HG03139 (cell line): Measurements from ENCODE around the gene ZNF439.
"Not testable (repeated sequence)": the region's sequence is repeated elsewhere in the genome, so short reads cannot be mapped to it uniquely, and the experiment has no call there.

Source experiments
- ATAC-seq: cut with Tn5 transposase; IDR thresholded peaks from one replicate; pipeline ENCODE4 v1.9.1; 2021; ENCODE audit not compliant: unreplicated experiment

Gene ZNF439

GRCh38 chr19:11867766-11868165 lies 19.2 kb downstream of the ZNF439 start:
- not testable (repeated sequence) for ATAC-seq

DNA sequence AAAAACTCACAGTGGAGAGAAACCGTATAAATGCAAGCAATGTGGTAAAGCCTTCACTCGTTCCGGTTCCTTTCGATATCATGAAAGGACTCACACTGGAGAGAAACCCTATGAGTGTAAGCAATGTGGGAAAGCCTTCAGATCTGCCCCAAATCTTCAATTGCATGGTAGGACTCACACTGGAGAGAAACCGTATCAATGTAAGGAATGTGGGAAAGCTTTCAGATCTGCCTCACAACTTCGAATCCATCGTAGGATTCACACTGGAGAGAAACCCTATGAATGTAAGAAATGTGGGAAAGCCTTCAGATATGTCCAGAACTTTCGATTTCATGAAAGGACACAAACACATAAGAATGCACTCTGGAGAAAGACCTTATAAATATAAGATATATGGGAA lies 19.7 kb downstream of the ZNF439 start:
- no peak for ATAC-seq

- no peak for ATAC-seq
Observed at GRCh38 chr19:11872624-11873023, 24.1 kb downstream of the ZNF439 start.

DNA sequence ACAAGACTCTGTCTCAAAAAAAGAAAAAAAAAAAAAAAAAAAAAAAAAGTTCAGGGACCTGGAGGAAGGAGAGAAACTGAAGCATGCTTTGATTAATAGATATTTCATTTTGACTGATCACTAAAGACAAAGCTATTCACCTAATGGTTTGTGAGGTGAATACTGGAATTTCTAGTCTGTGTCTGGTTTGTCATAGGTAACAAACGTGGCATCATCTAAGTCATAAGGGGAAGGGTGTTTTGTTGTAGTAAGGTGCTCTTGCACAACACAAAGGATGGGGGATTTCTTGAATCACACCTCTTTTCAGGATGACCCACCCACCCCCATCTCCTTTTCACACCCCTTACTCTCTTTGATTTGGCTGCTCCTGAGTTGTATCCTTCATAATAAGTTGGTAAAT lies 25.2 kb downstream of the ZNF439 start:
- ATAC-seq, result no peak

DNA sequence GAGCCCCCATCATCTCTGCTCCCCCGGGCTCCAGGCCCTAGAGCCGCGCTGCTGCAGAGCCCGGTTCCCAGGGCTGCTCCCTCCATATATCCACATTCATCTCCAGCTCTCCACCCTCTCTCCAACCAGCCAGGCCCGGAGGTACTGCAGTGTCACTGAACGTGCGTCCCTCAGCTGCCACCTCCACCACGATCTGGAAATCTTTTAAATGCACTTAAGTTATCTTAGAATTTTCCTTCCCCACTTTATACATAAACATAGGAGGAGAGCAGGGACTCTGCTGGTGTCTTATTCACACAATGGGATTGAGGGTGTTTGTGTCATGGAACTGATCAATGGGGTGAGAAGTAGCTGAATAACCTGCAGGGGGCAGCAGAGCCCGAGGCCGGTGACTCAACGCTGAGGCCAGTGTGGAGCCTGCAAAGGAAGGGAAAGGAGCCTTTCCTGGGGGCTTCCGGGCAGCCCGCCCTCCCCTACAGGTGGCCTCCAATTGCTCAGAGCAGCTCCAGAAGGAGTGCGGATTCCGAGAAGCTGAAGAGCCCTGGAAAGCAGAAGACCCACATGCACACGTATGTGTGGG lies 31.3 kb downstream of the ZNF439 start:
- ATAC-seq, result not testable (repeated sequence)

GRCh38 chr19:11880598-11880997 lies 32.1 kb downstream of the ZNF439 start:
- no peak for ATAC-seq

DNA sequence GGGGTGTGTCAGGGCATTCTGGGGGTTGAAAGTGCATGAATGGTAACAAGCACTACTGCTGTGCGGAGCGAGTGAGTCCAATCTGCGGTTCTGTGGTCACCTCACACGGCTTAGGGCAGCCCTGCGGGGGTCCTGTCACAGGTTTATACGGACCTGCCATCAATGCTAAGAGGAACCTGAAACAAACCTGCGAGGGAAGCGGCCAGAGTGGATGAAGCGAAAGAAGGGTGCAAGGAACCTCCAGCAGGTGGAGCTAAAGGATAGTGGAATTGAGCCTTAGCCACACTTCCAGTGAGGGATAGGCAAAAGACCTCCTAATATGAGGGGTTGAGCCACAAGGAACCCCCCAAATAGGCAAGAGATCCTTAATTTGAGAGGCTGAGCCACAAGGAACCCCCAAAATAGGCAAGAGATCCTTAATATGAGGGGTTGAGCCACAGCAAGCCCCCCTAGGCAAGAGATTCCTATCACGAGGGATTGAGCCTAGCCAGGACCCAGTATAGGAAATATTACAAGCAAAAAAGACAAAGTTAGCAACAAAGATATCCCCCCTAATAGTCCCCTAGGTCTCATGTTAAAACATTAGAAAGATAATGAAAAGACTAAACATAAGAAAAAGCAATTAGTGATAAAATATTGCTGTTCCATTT lies 32.8 kb downstream of the ZNF439 start:
- ATAC-seq, result no peak

- no peak for ATAC-seq
Observed at GRCh38 chr19:11882606-11883005, 34.1 kb downstream of the ZNF439 start.

- ATAC-seq, result no peak
Observed at GRCh38 chr19:11887234-11887610, 38.7 kb downstream of the ZNF439 start.

DNA sequence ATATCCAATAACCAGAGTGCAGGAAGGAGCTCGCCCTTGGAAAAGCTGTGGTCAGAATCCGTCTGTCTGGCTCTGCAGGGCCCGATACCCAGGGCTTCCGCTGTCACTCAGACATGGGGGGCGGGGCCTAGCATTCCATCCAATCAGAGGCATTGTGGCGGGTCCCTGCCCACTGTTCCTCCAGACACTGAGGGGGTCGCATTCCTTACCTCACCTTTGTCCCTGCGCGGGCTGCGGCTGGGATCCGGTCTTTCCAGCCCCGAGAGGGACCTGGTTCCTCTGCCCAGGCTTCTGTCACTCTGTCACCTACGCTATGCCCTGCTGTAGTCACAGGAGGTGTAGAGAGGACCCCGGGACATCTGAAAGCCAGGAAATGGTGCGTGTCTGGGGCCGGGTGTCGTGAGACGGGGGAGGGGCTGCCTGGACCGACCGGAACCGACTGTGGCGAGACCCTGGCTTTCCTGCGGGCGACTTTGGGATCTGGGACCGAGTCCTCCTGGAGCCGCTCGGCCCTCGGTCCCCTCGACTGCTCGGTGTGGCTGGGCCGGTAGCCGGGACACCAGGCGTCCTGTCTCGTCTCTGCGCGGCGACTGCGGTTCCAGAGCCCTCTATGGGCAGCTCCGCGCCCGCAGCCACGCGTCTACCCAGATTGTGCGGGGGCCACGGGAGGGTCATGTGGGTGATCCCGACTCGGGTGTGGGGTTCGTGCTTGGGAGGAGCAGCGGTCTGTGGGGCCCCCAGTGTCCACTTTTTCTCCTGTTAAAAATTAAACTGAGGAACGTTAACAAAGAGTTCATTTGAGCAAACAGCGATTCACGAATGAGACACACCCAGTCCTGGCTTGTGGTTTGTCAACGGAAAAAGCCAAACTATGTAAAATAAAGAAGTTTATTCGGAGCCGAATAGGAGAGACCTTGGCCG lies 39.3 kb downstream of the ZNF439 start, which contains the start of gene ZNF69:
TSS of gene ZNF69 (plus strand) at position 172 of the 921 bp plus-strand sequence. CDS start at position 314, 142 bp downstream.
- ATAC-seq, result no peak

DNA sequence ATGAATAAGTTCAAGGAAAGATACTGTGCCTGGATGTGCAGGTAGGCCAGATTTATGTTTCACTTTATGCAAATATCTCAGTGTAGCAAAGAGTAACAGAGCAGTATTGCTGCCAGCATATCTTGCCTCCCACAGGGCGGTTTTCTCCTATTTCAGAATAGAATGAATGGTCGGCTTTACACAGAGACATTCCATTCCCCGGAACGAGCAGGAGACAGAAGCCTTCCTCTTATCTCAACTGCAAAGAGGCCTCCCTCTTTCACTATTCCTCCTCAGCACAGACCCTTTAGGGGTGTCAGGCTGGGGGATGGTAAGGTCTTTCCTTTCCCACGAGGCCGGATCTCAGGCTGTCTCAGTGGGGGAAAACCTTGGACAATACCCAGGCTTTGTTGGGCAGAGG lies 41.4 kb downstream of the ZNF439 start:
- not testable (repeated sequence) for ATAC-seq

DNA sequence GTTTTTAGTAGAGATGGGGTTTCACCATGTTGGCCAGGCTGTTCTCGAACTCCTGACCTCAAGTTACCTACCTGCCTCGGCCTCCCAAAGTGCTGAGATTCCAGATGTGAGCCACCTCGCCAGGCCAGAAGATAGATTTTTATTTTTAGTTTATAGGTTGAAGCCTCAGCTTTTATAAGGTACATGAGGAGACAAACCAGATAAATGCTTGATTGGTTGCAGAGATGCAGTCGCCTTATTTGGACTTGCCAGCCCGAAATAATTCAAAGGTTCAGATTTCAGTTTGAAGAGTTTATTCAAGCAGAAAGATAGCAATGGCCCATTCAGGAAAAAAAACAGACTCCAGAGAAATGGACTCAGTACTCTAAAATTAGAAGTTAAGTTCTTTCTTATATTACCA lies 42.1 kb downstream of the ZNF439 start:
- ATAC-seq, result no peak

DNA sequence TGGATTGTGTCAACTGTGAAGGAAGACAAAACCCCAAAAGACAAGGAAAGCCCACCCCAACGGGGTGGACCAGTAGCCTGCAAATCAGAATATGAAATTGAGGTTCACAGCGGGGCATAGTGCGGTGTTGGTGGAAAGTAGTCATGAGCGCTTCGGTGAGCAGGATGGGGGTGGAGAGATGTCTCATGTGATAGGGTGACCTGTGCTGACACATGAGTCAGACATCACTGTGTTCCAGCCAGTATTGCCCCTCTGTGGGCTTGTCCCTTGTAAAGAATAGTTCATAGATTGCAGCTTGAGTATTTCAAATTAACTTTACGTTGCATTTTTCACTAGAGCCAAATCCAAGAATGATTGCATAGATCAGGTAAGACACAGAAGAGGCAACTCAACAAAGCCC lies 46.3 kb downstream of the ZNF439 start:
- no peak for ATAC-seq

- ATAC-seq, result no peak
Observed at GRCh38 chr19:11902228-11902627, 53.7 kb downstream of the ZNF439 start.

- ATAC-seq, result no peak
Observed at GRCh38 chr19:11905928-11906327, 57.4 kb downstream of the ZNF439 start.

GRCh38 chr19:11911937-11912336 lies 63.4 kb downstream of the ZNF439 start:
- not testable (repeated sequence) for ATAC-seq

DNA sequence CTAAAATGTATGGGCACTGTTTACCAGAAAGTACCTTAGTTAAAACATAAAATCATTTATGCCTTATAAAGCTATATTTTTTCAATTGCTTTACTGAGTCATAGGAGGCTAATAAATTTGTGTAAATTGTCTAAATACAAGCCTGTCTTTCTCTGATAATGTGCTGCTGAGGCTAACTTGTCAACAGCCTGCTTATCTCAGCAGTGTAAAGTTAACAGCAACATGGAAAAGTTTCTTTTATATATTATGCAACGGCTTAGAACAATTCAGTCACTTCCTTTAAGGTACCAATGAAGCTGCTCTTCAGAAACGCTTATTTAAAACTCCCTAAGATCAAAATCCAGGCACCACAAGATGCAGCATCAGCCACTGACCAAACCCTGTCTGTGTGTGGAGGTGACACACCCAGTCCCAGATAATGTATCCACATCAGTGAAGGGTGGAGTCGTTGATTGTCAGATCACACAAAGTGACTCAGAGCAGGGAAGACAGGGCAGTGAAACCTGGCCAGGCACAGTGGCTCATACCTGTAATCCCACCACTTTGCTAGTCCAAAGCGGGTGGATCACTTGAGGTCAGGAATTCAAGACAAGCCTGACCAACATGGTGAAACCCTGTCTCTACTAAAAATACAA lies 66.0 kb downstream of the ZNF439 start:
- not testable (repeated sequence) for ATAC-seq
